ENCODE data around the gene S100A7.
A peak's percentile ranks its signal among the peaks of the same experiment; 100 is the strongest.

The S100A7 gene

GRCh38 chr1:153481124-153481523 lies 20.7 kb upstream of the S100A7 start:
- TF ChIP-seq Cebpa-rat (IDR thresholded peaks at IDR 0.05), result no peak
- H3K4me3 ChIP-seq, result no peak overlapping the region
- H3K9ac ChIP-seq, result no peak overlapping the region
- H4K20me1 ChIP-seq, result no peaks in the 10 kb centered on the region
- H3K9me3 ChIP-seq (replicated peaks in 1 of 11), result no peaks in the 10 kb centered on the region
- no peaks in the 10 kb centered on the region for H3K36me3 ChIP-seq
- H3K4me2 ChIP-seq, result no peak overlapping the region
- H3K27ac ChIP-seq, result no peak overlapping the region
- H3K27me3 ChIP-seq, result no peaks in the 10 kb centered on the region; a peak in 1 of 22 replicates
- H3K4me1 ChIP-seq, result peaks cover 0 to 8% (median 3%) of the 10 kb centered on the region in 10 experiments; a peak in 6 of 20 replicates

- Histone ChIP-seq H3K27ac (no peak overlapping the region), H3K9ac (no peak overlapping the region; a peak in 1 of 22 replicates), H3K4me2 (no peak overlapping the region), H3K27me3 (no peaks in the 10 kb centered on the region), H4K20me1 (no peaks in the 10 kb centered on the region), H3K4me3 (no peak overlapping the region), H3K9me3 (replicated peaks in 1 of 11) (peaks cover 0 to 9% (median 5%) of the 10 kb centered on the region in 11 experiments; a peak in 15 of 22 replicates), H3K4me1 (peaks cover 0 to 10% (median 2%) of the 10 kb centered on the region in 10 experiments; a peak in 5 of 20 replicates), H3K36me3 (no peaks in the 10 kb centered on the region)
- no peak for TF ChIP-seq Cebpa-rat (IDR thresholded peaks at IDR 0.05)
These were observed 18.5 kb upstream of the S100A7 start for GRCh38 chr1:153478692-153479618.

- no peak overlapping the region for H3K4me3 ChIP-seq
- H3K4me1 ChIP-seq, result peaks cover 0 to 10% (median 0%) of the 10 kb centered on the region in 10 experiments; a peak in 4 of 20 replicates
- no peaks in the 10 kb centered on the region for H4K20me1 ChIP-seq
- no peak overlapping the region for H3K27ac ChIP-seq
- no peak for TF ChIP-seq Cebpa-rat (IDR thresholded peaks at IDR 0.05)
- no peaks in the 10 kb centered on the region for H3K27me3 ChIP-seq
- H3K9ac ChIP-seq, result no peak overlapping the region
- H3K36me3 ChIP-seq, result peaks cover 0 to 1% (median 0%) of the 10 kb centered on the region in 11 experiments; a peak in 1 of 22 replicates
- peaks cover 6 to 17% (median 13%) of the 10 kb centered on the region in 11 experiments for H3K9me3 ChIP-seq (replicated peaks in 1 of 11)
- H3K4me2 ChIP-seq, result no peak overlapping the region
These were observed 17.7 kb upstream of the S100A7 start for GRCh38 chr1:153478047-153478691.

- Histone ChIP-seq H3K4me2 (no peak overlapping the region), H3K9me3 (replicated peaks in 1 of 11) (peaks cover 22 to 33% (median 29%) of the 10 kb centered on the region in 11 experiments), H3K27me3 (no peaks in the 10 kb centered on the region), H3K36me3 (peaks cover 0 to 11% (median 0%) of the 10 kb centered on the region in 11 experiments; a peak in 3 of 22 replicates), H4K20me1 (no peaks in the 10 kb centered on the region), H3K9ac (no peak overlapping the region), H3K4me1 (peaks cover 0 to 10% (median 0%) of the 10 kb centered on the region in 10 experiments; a peak in 5 of 20 replicates), H3K27ac (no peak overlapping the region), H3K4me3 (no peak overlapping the region)
- no peak for TF ChIP-seq Cebpa-rat (IDR thresholded peaks at IDR 0.05)
These were observed 16.1 kb upstream of the S100A7 start for GRCh38 chr1:153476491-153477093.

GRCh38 chr1:153475282-153475681 lies 14.8 kb upstream of the S100A7 start:
- no peak for TF ChIP-seq Cebpa-rat (IDR thresholded peaks at IDR 0.05)
- peak overlapping the region in 3 of 11 experiments; percentile 23 to 40 (median 34); a peak in 3 of 22 replicates for H3K4me2 ChIP-seq
- H3K27me3 ChIP-seq, result no peaks in the 10 kb centered on the region
- peaks cover 2 to 22% (median 11%) of the 10 kb centered on the region in 10 experiments for H3K4me1 ChIP-seq
- no peak overlapping the region for H3K27ac ChIP-seq
- H3K36me3 ChIP-seq, result peaks cover 0 to 11% (median 0%) of the 10 kb centered on the region in 11 experiments; a peak in 4 of 22 replicates
- H3K9me3 ChIP-seq (replicated peaks in 1 of 11), result peaks cover 35 to 46% (median 42%) of the 10 kb centered on the region in 11 experiments
- H3K4me3 ChIP-seq, result no peak overlapping the region
- no peaks in the 10 kb centered on the region for H4K20me1 ChIP-seq
- no peak overlapping the region for H3K9ac ChIP-seq

- H3K4me2 ChIP-seq, result no peak overlapping the region
- no peak overlapping the region for H3K27ac ChIP-seq
- TF ChIP-seq Cebpa-rat (IDR thresholded peaks at IDR 0.05), result peak in 1 of 11 experiments; percentile 30; a peak in 1 of 22 replicates
These were observed 13.9 kb upstream of the S100A7 start for GRCh38 chr1:153474347-153474746.

GRCh38 chr1:153470707-153471106 lies 10.3 kb upstream of the S100A7 start:
- Histone ChIP-seq H3K9me3 (replicated peaks in 1 of 11) (peaks cover 36 to 72% (median 46%) of the 10 kb centered on the region in 11 experiments), H3K4me3 (peak overlapping the region in 1 of 10 experiments; percentile 49; a peak in 3 of 20 replicates), H3K27me3 (no peaks in the 10 kb centered on the region), H3K27ac (peak overlapping the region in 9 of 11 experiments; percentile 37 to 73 (median 56); a peak in 17 of 22 replicates), H3K4me1 (peaks cover 21 to 46% (median 32%) of the 10 kb centered on the region in 10 experiments), H3K4me2 (peak overlapping the region in 10 of 11 experiments; percentile 36 to 86 (median 64); a peak in 19 of 22 replicates), H3K36me3 (peaks cover 0 to 11% (median 0%) of the 10 kb centered on the region in 11 experiments; a peak in 4 of 22 replicates), H4K20me1 (no peaks in the 10 kb centered on the region), H3K9ac (peak overlapping the region in 1 of 11 experiments; percentile 20; a peak in 1 of 22 replicates)
- no peak for TF ChIP-seq Cebpa-rat (IDR thresholded peaks at IDR 0.05)

More at GRCh38 chr1:153474347-153474746, 13.9 kb upstream of the S100A7 start:
- Histone ChIP-seq H4K20me1 (no peaks in the 10 kb centered on the region), H3K9me3 (replicated peaks in 1 of 11) (peaks cover 36 to 56% (median 46%) of the 10 kb centered on the region in 11 experiments), H3K4me1 (peaks cover 10 to 31% (median 21%) of the 10 kb centered on the region in 10 experiments), H3K9ac (no peak overlapping the region), H3K27me3 (no peaks in the 10 kb centered on the region), H3K4me3 (no peak overlapping the region), H3K36me3 (peaks cover 0 to 11% (median 0%) of the 10 kb centered on the region in 11 experiments; a peak in 4 of 22 replicates)

GRCh38 chr1:153466908-153467307 lies 6.5 kb upstream of the S100A7 start:
- Histone ChIP-seq H3K27me3 (no peaks in the 10 kb centered on the region), H3K9ac (no peak overlapping the region), H4K20me1 (no peaks in the 10 kb centered on the region), H3K27ac (no peak overlapping the region), H3K4me1 (peaks cover 21 to 58% (median 36%) of the 10 kb centered on the region in 10 experiments), H3K4me2 (peak overlapping the region in 7 of 11 experiments; percentile 26 to 63 (median 55); a peak in 7 of 22 replicates), H3K36me3 (peaks cover 0 to 3% (median 0%) of the 10 kb centered on the region in 11 experiments; a peak in 2 of 22 replicates), H3K4me3 (no peak overlapping the region), H3K9me3 (replicated peaks in 1 of 11) (peaks cover 16 to 46% (median 25%) of the 10 kb centered on the region in 11 experiments)
- TF ChIP-seq Cebpa-rat (IDR thresholded peaks at IDR 0.05), result no peak

All from BLaER1 treated with 17β-estradiol and CSF1 and Interleukin-3, amounts not matched to agents 10 nM and 100 nM (cell line).